ENCODE data around the gene SRMS. TPM values are rescaled to one million over a fixed set of nuclear protein-coding genes. Genes with fewer than 3 reads are reported as not detected.
A peak's percentile ranks its signal among the peaks of the same experiment; 100 is the strongest.

Gene SRMS
- total RNA-seq, 1 experiment from 2014 or later: 3.2 TPM

DNA sequence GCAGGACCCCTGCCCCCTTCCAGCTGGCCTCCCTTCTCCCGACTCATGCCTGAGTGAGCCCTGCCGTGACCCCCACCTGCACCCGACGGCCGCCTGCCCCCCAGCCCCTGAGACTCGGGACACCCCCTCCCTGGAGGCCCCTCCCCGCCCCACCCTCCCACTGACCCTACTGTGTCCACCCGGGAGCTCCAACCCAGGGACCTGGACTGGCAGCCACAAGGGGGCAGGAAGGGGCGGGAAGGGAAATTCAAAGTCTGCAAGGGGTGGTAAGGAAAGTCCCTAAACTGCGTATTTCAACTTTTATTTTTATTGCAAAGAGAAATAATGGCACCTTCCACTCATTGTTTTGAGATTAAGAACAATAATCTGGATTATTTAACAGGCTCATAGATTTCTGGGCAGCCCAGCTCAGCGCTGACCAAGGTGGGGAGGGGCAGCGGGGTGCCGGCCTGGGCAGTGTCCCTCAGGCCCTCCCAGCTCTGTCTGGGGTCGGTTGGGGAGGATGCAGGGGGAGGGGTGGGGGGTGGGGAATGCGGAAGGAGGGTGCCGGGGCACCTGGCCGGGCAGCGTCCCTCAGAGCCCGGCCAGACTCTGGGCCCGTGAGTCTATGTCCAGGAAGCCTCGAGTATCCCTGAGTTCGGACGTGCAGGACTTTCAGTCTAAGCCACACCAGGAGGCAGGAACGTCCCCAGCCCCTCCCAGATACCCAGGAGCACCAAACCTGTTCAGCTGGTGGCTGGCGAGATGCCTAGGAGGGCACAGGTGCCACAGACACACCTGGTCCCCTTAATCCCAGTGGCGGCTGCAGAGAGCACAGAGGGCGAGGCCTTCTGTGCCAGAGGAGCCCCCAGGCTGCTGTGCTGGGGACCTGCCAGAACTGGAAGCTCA, 9.1 kb downstream of the SRMS start:
- peak overlapping the region; percentile 97 for H3K27ac ChIP-seq (ENCODE audit: low read depth, low read length)
- ChIA-PET CTCF (interaction anchor here (0.6 to 3.3 kb wide), 29 partner anchors 10 to 701 kb away, joined by 3 to 30 read pairs (median 4); partner anchors contain the start of genes ARFRP1, HELZ2, PPDPF and PRPF6), RAD21 (ENCODE audit: low non-redundant PET in 1 of 2, low total read pairs in 2 of 2, uncharacterized antibody in 2 of 2, unreplicated experiment in 2 of 2) (interaction anchor here (0.6 to 2.0 kb wide), 18 partner anchors 9 to 538 kb away, joined by 3 to 8 read pairs (median 4); partner anchors contain the start of genes LIME1 (in 1 of the 2), PPDPF (in 1 of the 2) and TPD52L2 (in 1 of the 2))

More for the DNA sequence above, 9.1 kb downstream of the SRMS start:
- BruUV-seq (replicated peaks): no TSS peak
- H3K27me3 ChIP-seq (ENCODE audit: insufficient read depth, low read length): no peaks in the 10 kb centered on the region
- H2AFZ ChIP-seq (ENCODE audit: low read depth, low read length, poor library complexity, severe bottlenecking): no peak overlapping the region
- H3K9me2 ChIP-seq (ENCODE audit: insufficient read depth): no peaks in the 10 kb centered on the region
- DNase-seq (ENCODE audit: low read depth, low spot score) (no peak), ATAC-seq (peak; percentile 26)
- no peaks in the 10 kb centered on the region for H4K20me1 ChIP-seq (ENCODE audit: insufficient read depth)
- no peaks in the 10 kb centered on the region for H3K79me2 ChIP-seq (ENCODE audit: insufficient read depth, low read length)
- peaks cover 47 to 94% of the 10 kb centered on the region in 2 experiments for H3K4me1 ChIP-seq (ENCODE audit: control insufficient read depth in 1 of 2, insufficient read depth in 2 of 2, low read length in 2 of 2)
- intact Hi-C loops (cut with micrococcal nuclease): loop anchor here (2.0 to 10.0 kb wide), 8 partner anchors 34 to 436 kb away; partner anchors contain the start of genes GMEB2, TNFRSF6B and TPD52L2
- H3K9ac ChIP-seq (ENCODE audit: low read length): peak overlapping the region; percentile 76
- H3K9me3 ChIP-seq (ENCODE audit: control insufficient read depth in 1 of 2, insufficient read depth in 1 of 2, low read depth in 1 of 2, low read length in 2 of 2): no peaks in the 10 kb centered on the region
- POLR2A ChIA-PET: interaction anchor here (1.0 to 3.3 kb wide), 10 partner anchors 15 to 442 kb away, joined by 3 to 9 read pairs (median 4); partner anchors contain the start of genes PPDPF and TNFRSF6B
- peak overlapping the region; percentile 67 for H3K4me3 ChIP-seq (replicated peaks in 1 of 2; ENCODE audit: low read depth in 1 of 2, low read length in 2 of 2)
- peak overlapping the region; percentile 99 for H3K4me2 ChIP-seq (ENCODE audit: low read length)
- H3K36me3 ChIP-seq (ENCODE audit: control insufficient read depth in 1 of 2, insufficient read depth in 2 of 2, low read length in 2 of 2): no peaks in the 10 kb centered on the region
- TF ChIP-seq POLR2AphosphoS5 (IDR thresholded peaks at IDR 0.05; ENCODE audit: low read depth, low read length) (peak; percentile 50; the same call in 1 of the 2 replicates), CTCF (IDR thresholded peaks at IDR 0.05 in 2 of 3, conservative IDR thresholded peaks at IDR 0.05 in 1 of 3; ENCODE audit: borderline replicate concordance in 1 of 3, insufficient read depth in 1 of 3, low read depth in 2 of 3, low read length in 2 of 3) (peak in 1 of 3 experiments; percentile 31; a peak in 1 of 6 replicates), EZH2phosphoT487 (IDR thresholded peaks at IDR 0.05; ENCODE audit: borderline replicate concordance) (no peak), CBX3 (IDR thresholded peaks at IDR 0.05; ENCODE audit: low read depth) (no peak)
